ENCODE results near the gene MTFR1L. TPM values are rescaled to one million over a fixed set of nuclear protein-coding genes. Genes with fewer than 3 reads are reported as not detected.

Gene MTFR1L
- total and polyA plus RNA-seq, 2 donors (not counting 1 experiment from before 2014, with no cell fraction given): 38.3 to 56.0 TPM

DNA sequence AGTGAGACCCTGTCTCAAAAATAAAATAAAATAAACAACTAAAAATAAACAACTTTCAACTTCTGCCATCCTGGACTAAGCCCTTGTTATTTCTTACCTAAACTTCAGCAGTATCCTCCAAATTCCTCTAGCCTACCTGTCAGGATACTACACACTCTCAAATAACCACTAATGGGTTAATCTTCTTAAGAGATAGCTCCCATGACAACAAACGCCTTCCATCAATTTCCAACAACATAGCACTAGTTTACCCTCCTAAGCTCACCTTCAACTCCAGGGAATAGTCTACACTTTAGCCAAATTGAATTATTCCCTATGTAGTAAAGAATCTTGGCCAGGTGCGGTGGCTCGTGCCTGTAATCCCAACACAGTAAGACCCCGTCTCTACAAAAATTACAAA is 28.2 kb downstream of the MTFR1L start:
- H4K20me1 ChIP-seq (ENCODE audit: control insufficient read depth, extremely low read depth, insufficient read depth, low read length): no peaks in the 10 kb centered on the region
- no peaks in the 10 kb centered on the region for H3K79me2 ChIP-seq (ENCODE audit: control insufficient read depth, insufficient read depth, low read length)
- H3K9ac ChIP-seq (ENCODE audit: insufficient read depth, low read length): no peak overlapping the region
- H3K27ac ChIP-seq (ENCODE audit: insufficient read depth, low read length): no peak overlapping the region
- DNase-seq (ENCODE audit: low read depth in 2 of 2): no peak
- no peaks in the 10 kb centered on the region for H3K36me3 ChIP-seq (ENCODE audit: control insufficient read depth, insufficient read depth, low read length)
- no peaks in the 10 kb centered on the region for H3K4me1 ChIP-seq (ENCODE audit: control insufficient read depth, extremely low read depth, insufficient read depth, low read length)
- no peak overlapping the region for H2AFZ ChIP-seq (ENCODE audit: low read length)
- no peaks in the 10 kb centered on the region for H3K9me3 ChIP-seq (ENCODE audit: control insufficient read depth, insufficient read depth, low read depth, low read length)
- no peaks in the 10 kb centered on the region for H3K27me3 ChIP-seq (ENCODE audit: control insufficient read depth, insufficient read depth, low read length)
- TF ChIP-seq CTCF (conservative IDR thresholded peaks at IDR 0.05 in 1 of 2, IDR thresholded peaks at IDR 0.05 in 1 of 2; ENCODE audit: low read depth in 1 of 2, low read length in 2 of 2): no peak
- TF ChIP-seq EZH2 (IDR thresholded peaks at IDR 0.05; ENCODE audit: low read length, missing control alignments): no peak
- no peak overlapping the region for H3K4me2 ChIP-seq (ENCODE audit: extremely low read depth, insufficient read depth, low read length)
- no peak overlapping the region for H3K4me3 ChIP-seq (replicated peaks in 1 of 4; ENCODE audit: control extremely low read depth in 1 of 4, insufficient read depth in 1 of 4, low read depth in 3 of 4, low read length in 4 of 4)

- DNase-seq (ENCODE audit: low read depth in 2 of 2): no peak
- H3K27ac ChIP-seq (ENCODE audit: insufficient read depth, low read length): no peak overlapping the region
- no peaks in the 10 kb centered on the region for H4K20me1 ChIP-seq (ENCODE audit: control insufficient read depth, extremely low read depth, insufficient read depth, low read length)
- no peaks in the 10 kb centered on the region for H3K36me3 ChIP-seq (ENCODE audit: control insufficient read depth, insufficient read depth, low read length)
- H3K9ac ChIP-seq (ENCODE audit: insufficient read depth, low read length): no peak overlapping the region
- H3K79me2 ChIP-seq (ENCODE audit: control insufficient read depth, insufficient read depth, low read length): no peaks in the 10 kb centered on the region
- no peaks in the 10 kb centered on the region for H3K27me3 ChIP-seq (ENCODE audit: control insufficient read depth, insufficient read depth, low read length)
- no peaks in the 10 kb centered on the region for H3K4me1 ChIP-seq (ENCODE audit: control insufficient read depth, extremely low read depth, insufficient read depth, low read length)
- TF ChIP-seq EZH2 (IDR thresholded peaks at IDR 0.05; ENCODE audit: low read length, missing control alignments) (no peak), CTCF (conservative IDR thresholded peaks at IDR 0.05 in 1 of 2, IDR thresholded peaks at IDR 0.05 in 1 of 2; ENCODE audit: low read depth in 1 of 2, low read length in 2 of 2) (no peak)
- no peak overlapping the region for H3K4me3 ChIP-seq (replicated peaks in 1 of 4; ENCODE audit: control extremely low read depth in 1 of 4, insufficient read depth in 1 of 4, low read depth in 3 of 4, low read length in 4 of 4)
- no peak overlapping the region for H3K4me2 ChIP-seq (ENCODE audit: extremely low read depth, insufficient read depth, low read length)
- H2AFZ ChIP-seq (ENCODE audit: low read length): peak overlapping the region; percentile 55
- no peaks in the 10 kb centered on the region for H3K9me3 ChIP-seq (ENCODE audit: control insufficient read depth, insufficient read depth, low read depth, low read length)
These were observed 28.8 kb downstream of the MTFR1L start for GRCh38 chr1:25848531-25848930.

GRCh38 chr1:25854554-25854953 is 34.8 kb downstream of the MTFR1L start:
- no peak overlapping the region for H3K9ac ChIP-seq (ENCODE audit: insufficient read depth, low read length)
- no peak overlapping the region for H3K4me2 ChIP-seq (ENCODE audit: extremely low read depth, insufficient read depth, low read length)
- H3K79me2 ChIP-seq (ENCODE audit: control insufficient read depth, insufficient read depth, low read length): peaks cover 5% of the 10 kb centered on the region
- H3K36me3 ChIP-seq (ENCODE audit: control insufficient read depth, insufficient read depth, low read length): no peaks in the 10 kb centered on the region
- H2AFZ ChIP-seq (ENCODE audit: low read length): no peak overlapping the region
- peaks cover 4% of the 10 kb centered on the region for H3K4me1 ChIP-seq (ENCODE audit: control insufficient read depth, extremely low read depth, insufficient read depth, low read length)
- no peaks in the 10 kb centered on the region for H4K20me1 ChIP-seq (ENCODE audit: control insufficient read depth, extremely low read depth, insufficient read depth, low read length)
- no peak overlapping the region for H3K4me3 ChIP-seq (replicated peaks in 1 of 4; ENCODE audit: control extremely low read depth in 1 of 4, insufficient read depth in 1 of 4, low read depth in 3 of 4, low read length in 4 of 4)
- H3K27ac ChIP-seq (ENCODE audit: insufficient read depth, low read length): no peak overlapping the region
- no peak for TF ChIP-seq CTCF (conservative IDR thresholded peaks at IDR 0.05 in 1 of 2, IDR thresholded peaks at IDR 0.05 in 1 of 2; ENCODE audit: low read depth in 1 of 2, low read length in 2 of 2)
- no peak for TF ChIP-seq EZH2 (IDR thresholded peaks at IDR 0.05; ENCODE audit: low read length, missing control alignments)
- no peak for DNase-seq (ENCODE audit: low read depth in 2 of 2)
- H3K9me3 ChIP-seq (ENCODE audit: control insufficient read depth, insufficient read depth, low read depth, low read length): no peaks in the 10 kb centered on the region
- H3K27me3 ChIP-seq (ENCODE audit: control insufficient read depth, insufficient read depth, low read length): no peaks in the 10 kb centered on the region
